ENCODE measurements around the gene MCC.

The MCC gene

GRCh38 chr5:113317636-113318035 is 170.6 kb downstream of the MCC start:
- DNase-seq, result no peak

GRCh38 chr5:113311301-113311700 is 177.0 kb downstream of the MCC start:
- no peak for DNase-seq

- DNase-seq, result no peak
Measured at GRCh38 chr5:113302120-113302519, 186.1 kb downstream of the MCC start.

- DNase-seq, result no peak
Measured at GRCh38 chr5:113299591-113299990, 188.7 kb downstream of the MCC start.

GRCh38 chr5:113296676-113297075 is 191.6 kb downstream of the MCC start:
- peak; percentile 52 for DNase-seq

- DNase-seq, result no peak
Measured at GRCh38 chr5:113295111-113295539, 193.1 kb downstream of the MCC start.

GRCh38 chr5:113294311-113295110 is 193.7 kb downstream of the MCC start:
- DNase-seq, result peak; percentile 92

GRCh38 chr5:113293975-113294310 is 194.3 kb downstream of the MCC start:
- DNase-seq, result no peak

- DNase-seq, result no peak
Measured at GRCh38 chr5:113293068-113293974, 194.9 kb downstream of the MCC start.

- DNase-seq, result no peak
Measured at GRCh38 chr5:113292462-113292861, 195.8 kb downstream of the MCC start.

GRCh38 chr5:113283558-113283957 is 204.7 kb downstream of the MCC start:
- no peak for DNase-seq

GRCh38 chr5:113282472-113282871 is 205.8 kb downstream of the MCC start:
- no peak for DNase-seq

- DNase-seq, result no peak
Measured at GRCh38 chr5:113281194-113281593, 207.1 kb downstream of the MCC start.

- DNase-seq, result no peak
Measured at GRCh38 chr5:113280541-113280940, 207.7 kb downstream of the MCC start.

GRCh38 chr5:113278976-113279375 is 209.3 kb downstream of the MCC start:
- DNase-seq, result peak; percentile 35

- DNase-seq, result no peak
Measured at GRCh38 chr5:113276493-113276892, 211.8 kb downstream of the MCC start.

- peak; percentile 84 for DNase-seq
Measured at GRCh38 chr5:113276001-113276400, 212.3 kb downstream of the MCC start.

GRCh38 chr5:113274836-113275414 is 213.3 kb downstream of the MCC start:
- DNase-seq, result peak; percentile 29

- DNase-seq, result no peak
Measured at GRCh38 chr5:113273948-113274347, 214.3 kb downstream of the MCC start.

- DNase-seq, result no peak
Measured at GRCh38 chr5:113271745-113272454, 216.4 kb downstream of the MCC start.

GRCh38 chr5:113271015-113271414 is 217.2 kb downstream of the MCC start:
- peak; percentile 44 for DNase-seq

- no peak for DNase-seq
Measured at GRCh38 chr5:113270086-113270485, 218.2 kb downstream of the MCC start.
